GM21447 (cell line): ENCODE results near the gene CAMK1D.

ENCODE experiments used
- ATAC-seq: cut with Tn5 transposase; IDR thresholded peaks from one replicate; pipeline ENCODE4 v1.9.1; 2021; ENCODE audit not compliant: unreplicated experiment

CAMK1D gene

DNA sequence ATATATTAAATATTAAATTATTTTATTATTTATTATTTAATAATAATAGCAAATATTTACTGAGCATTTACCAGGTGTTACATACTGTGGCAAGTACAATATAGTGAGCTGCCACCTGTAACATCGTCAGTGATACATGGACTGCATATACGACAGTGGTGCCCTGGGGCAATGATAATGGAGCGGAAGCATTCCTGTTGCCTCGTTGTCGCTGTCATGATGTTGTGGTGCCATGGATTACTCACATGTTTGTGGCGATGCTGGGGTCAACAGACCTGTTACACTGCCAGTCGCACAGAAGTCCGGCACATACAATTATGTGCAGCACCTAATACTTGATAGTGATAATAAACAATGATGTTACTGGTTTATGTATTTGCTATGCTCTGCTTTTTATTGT, 20.6 kb downstream of the CAMK1D start:
- no peak for ATAC-seq

DNA sequence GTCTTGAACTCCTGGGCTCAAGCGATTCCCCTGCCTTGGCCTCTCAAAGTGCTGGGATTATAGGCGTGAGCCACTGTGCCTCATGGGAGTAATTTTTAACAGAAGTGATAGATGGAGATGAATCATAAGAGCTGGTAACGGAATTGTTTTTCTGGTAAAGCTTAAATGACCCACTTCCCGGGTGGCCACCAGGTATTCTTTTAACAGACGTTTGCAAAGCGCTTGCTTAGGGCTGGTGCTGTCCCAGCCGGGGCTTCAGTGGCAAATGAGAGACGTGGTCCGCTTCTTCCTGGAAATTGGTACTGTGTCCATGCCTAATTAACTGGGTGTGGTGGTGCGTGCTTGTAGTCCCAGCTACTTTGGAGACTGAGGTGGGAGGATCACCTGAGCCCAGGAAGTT, 23.5 kb downstream of the CAMK1D start:
- ATAC-seq: no peak

DNA sequence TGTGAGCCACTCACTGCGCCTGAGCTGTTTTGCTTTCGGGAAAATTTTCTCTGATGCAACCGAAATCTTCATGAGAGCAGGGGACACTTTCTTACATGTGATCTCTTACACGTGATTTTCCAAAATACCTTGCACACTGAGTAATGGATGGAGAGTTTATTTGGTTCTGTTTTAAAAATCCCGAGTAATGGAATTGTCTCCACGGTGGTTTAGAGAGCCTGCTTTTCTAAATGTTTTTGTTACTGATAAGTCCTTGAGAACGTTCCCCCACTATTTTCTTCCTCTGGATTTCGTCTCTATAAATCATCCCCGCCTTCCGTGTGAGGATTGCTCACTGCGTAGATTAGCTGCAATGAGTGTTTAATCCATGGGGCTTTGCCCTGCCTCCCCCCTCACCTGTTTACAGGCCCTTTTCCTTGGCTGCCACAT, 25.7 kb downstream of the CAMK1D start:
- no peak for ATAC-seq

- no peak for ATAC-seq
Observed at GRCh38 chr10:12376211-12376610, 26.9 kb downstream of the CAMK1D start.

GRCh38 chr10:12377658-12378290, 28.4 kb downstream of the CAMK1D start:
- no peak for ATAC-seq

- no peak for ATAC-seq
Observed at GRCh38 chr10:12380999-12381398, 31.7 kb downstream of the CAMK1D start.

DNA sequence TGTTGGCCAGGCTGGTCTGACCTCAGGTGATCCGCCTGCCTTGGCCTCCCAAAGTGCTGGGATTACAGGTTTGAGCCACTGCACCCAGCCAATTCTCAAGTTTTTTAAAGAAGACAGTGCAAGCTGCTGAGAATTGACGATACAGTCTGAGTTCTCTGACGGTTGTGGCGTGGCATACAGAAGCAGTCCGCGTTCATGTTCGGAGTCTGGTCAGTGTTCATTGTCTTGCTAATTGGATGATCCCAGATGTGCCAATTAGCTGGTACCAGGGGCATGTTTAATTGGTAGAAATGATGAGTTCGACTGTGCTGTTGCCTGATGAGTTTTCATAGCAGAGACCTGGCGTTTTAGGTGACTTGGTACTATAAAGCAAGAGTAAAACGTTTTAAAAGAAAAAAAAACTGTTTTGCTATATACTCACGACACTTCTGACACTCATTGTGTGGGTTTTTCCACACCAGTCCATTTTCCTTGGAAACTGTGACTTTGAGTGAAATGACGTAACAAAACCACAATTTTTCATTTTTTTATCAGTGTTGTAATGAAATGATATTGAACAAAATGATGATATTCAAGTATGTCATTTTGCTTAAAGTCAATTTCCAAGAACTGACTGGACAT, 32.3 kb downstream of the CAMK1D start:
- ATAC-seq: no peak

- no peak for ATAC-seq
Observed at GRCh38 chr10:12382157-12382548, 32.8 kb downstream of the CAMK1D start.

GRCh38 chr10:12382956-12383531, 33.7 kb downstream of the CAMK1D start:
- no peak for ATAC-seq

DNA sequence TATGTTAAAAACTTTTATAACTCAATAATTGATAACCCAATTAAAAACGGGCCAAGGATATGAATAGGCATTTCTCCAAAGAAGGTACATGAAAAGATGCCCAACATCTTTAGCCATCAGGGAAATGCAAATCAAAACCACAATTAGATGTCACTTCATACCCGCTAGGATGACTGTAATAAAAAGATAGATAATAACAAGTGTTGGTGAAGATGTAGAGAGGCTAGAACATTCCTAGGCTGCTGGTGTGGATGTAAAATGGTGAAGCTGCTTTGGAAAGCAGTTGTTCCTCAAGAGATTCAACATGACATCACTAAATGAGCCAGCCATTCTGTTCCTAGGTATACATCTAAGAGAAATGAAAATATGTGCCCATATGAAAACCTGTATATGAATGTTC, 35.6 kb downstream of the CAMK1D start:
- no peak for ATAC-seq

DNA sequence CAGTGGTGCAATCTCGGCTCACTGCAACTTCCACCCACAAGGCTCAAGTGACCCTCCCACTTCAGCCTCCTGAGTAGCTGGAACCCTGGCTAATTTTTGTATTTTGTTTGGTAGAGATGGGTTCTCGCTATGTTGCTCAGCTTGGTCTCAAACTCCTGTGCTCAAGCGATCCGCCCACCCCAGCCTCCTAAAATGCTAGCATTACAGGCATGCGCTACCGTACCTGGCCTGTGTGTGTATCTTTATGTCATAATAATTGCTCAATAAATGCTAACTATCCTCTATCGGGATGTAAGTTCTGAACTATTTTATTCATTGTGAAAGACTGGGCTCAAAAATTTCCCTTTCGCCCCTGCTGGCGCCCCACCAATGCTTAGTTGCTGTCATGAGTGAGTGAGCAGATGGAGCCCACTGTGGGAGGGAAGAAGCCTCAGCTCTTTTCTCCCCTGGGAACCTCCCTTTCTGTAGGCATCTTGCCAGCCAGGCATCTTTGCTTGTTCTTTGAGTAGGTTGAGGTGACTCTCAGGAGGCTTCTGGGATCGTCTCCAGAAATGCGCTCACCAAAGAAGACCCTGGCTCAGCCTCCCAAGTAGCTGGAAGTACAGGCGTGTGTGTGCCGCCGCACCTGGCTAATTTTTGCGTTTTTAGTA, 38.3 kb downstream of the CAMK1D start:
- ATAC-seq: no peak

- ATAC-seq: no peak
Observed at GRCh38 chr10:12388671-12389070, 39.3 kb downstream of the CAMK1D start.

DNA sequence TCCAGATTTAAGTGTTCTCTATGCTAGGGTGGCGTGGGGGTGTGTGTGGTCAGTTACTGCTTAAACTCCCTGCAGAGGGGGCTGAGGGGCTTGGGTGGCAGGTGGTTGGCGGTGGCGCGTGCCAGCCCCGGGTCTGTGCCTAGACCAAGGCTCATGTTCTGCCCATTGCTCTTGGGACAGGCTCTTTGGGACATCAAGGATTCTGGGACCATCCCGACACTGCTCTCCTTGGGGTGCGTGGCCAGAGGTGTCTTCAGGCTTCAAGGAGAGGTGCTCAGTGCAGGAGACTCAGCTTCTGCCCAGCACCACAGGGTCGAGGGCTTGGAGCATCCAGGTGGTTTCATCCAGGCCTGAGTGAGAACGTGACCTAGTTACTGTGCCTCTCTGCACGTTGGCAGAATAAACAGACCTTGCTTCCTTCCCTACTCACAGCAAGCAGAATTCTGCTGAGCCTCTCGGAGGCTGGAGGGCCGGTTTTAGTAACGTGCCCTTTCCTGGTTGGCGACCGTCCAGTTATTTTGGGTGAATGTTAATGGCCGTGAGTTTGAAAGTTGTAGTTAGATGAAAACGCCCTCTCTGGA, 39.9 kb downstream of the CAMK1D start:
- ATAC-seq: no peak

DNA sequence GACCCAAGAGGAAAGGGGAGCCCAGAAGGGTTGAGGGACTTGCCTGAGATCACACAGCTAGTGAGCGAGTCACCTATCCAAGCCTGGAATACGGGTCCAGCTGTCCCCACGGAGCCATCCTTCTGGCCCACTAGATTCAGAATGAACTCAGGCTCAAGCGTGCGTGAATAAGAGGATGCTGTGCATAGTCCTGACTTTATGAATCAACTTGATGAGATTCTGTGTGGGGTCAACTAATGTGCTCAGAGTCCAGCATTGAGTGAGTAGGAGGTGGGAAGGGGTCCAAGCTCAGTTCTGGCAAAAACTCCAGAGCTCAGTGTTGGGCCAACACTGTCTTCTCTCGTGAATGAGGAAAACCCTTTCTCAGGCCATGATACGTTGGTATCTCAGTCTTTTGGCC, 41.4 kb downstream of the CAMK1D start:
- ATAC-seq: no peak

DNA sequence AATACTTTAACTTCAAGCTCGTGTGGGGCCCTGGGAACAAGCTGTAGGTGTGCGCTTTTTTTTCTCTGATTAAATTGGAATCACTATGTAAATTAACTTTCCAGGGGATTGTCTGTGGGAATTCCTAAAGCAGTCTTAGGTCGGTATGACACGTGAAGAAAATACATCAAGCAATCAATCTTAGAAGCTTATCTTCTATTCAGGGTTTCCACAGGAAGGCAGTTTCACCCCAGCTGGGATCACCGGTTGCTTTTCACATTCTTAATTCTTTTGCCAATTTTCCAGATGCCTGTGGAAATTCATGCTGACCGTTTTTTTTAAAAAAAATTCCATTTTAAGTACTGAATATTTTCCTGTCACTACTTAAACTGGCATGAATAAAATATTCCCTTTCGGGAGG, 41.9 kb downstream of the CAMK1D start:
- ATAC-seq: no peak

GRCh38 chr10:12393831-12394230, 44.5 kb downstream of the CAMK1D start:
- no peak for ATAC-seq

- ATAC-seq: no peak
Observed at GRCh38 chr10:12394241-12395033, 45.1 kb downstream of the CAMK1D start.

DNA sequence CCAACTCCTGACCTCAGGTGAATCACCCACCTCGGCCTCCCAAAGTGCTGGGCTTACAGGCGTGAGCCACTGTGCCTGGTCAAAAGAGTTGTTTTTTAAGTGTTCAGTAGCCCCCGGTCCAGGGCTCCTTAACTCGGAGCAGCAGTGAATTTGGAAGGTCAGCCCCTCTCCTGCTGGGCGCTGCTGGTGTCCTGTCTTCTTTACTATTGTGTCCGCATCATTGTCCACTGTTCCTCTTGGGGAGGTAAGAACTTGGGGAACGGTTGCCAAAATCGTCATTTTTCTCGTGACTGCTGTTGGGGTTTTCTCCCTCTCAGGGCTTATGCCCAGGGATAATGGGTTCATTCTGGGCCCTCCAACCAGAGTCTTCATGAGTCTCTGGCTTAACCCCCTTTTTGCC, 46.7 kb downstream of the CAMK1D start:
- ATAC-seq: no peak

DNA sequence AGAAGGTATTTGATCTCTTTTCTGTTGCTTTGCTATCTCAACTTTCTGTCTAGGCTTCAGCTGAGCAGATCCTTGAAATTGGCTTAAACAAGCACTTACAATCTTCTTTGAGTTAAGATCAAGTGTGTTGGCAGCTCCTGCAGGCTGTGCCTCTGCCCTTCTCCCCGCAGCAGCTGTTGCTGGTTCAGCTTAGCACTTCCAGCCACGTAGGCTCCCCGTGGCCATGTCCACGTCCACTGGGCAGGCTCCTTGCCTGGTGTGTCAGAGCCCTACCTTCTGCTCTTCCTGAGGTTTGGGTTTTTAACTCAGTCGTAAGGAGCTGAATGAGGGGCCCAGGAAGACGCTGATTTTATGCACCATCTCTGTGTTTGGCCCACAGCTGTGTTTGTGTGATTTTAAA, 47.2 kb downstream of the CAMK1D start:
- no peak for ATAC-seq

GRCh38 chr10:12397147-12397896, 48.0 kb downstream of the CAMK1D start:
- no peak for ATAC-seq
